ENCODE measurements around the gene LAMA2. TPM values are rescaled to one million over a fixed set of nuclear protein-coding genes. Genes with fewer than 3 reads are reported as not detected.

Gene LAMA2
- total RNA-seq, 1 donor from 2014 or later, result 18.0 TPM

DNA sequence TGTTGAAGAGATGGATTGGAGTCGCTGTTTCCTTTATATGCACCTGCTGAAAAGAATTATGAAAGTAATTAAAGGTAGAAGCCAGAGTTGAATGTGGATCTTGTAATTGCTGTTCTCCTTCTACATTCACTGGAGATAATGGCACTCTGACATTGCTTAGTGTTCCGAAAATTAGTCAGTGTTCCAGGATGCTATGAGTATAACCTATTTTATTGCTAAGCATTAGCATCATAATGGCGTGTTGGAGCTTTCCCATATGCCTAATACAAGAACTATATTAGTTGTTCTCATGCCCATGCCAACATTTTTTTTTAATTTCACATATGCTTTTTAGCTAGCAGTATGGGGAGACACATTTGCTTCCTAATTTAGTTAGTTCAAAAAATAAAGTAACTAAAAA lies 590.6 kb downstream of the LAMA2 start:
- Mint-ChIP-seq H3K4me1 (ENCODE audit: unreplicated experiment) (no peaks in the 10 kb centered on the region), H3K27me3 (ENCODE audit: unreplicated experiment) (no peaks in the 10 kb centered on the region), H3K36me3 (ENCODE audit: unreplicated experiment) (no peaks in the 10 kb centered on the region), H3K9me3 (ENCODE audit: unreplicated experiment) (no peaks in the 10 kb centered on the region), H3K27ac (ENCODE audit: unreplicated experiment) (no peak overlapping the region), H3K4me3 (ENCODE audit: unreplicated experiment) (no peak overlapping the region)
- TF ChIP-seq, protein P1, sequence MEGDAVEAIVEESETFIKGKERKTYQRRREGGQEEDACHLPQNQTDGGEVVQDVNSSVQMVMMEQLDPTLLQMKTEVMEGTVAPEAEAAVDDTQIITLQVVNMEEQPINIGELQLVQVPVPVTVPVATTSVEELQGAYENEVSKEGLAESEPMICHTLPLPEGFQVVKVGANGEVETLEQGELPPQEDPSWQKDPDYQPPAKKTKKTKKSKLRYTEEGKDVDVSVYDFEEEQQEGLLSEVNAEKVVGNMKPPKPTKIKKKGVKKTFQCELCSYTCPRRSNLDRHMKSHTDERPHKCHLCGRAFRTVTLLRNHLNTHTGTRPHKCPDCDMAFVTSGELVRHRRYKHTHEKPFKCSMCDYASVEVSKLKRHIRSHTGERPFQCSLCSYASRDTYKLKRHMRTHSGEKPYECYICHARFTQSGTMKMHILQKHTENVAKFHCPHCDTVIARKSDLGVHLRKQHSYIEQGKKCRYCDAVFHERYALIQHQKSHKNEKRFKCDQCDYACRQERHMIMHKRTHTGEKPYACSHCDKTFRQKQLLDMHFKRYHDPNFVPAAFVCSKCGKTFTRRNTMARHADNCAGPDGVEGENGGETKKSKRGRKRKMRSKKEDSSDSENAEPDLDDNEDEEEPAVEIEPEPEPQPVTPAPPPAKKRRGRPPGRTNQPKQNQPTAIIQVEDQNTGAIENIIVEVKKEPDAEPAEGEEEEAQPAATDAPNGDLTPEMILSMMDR (IDR thresholded peaks at IDR 0.05), result no peak
- DNase-seq (ENCODE audit: extremely low spot score, unreplicated experiment), result no peak

DNA sequence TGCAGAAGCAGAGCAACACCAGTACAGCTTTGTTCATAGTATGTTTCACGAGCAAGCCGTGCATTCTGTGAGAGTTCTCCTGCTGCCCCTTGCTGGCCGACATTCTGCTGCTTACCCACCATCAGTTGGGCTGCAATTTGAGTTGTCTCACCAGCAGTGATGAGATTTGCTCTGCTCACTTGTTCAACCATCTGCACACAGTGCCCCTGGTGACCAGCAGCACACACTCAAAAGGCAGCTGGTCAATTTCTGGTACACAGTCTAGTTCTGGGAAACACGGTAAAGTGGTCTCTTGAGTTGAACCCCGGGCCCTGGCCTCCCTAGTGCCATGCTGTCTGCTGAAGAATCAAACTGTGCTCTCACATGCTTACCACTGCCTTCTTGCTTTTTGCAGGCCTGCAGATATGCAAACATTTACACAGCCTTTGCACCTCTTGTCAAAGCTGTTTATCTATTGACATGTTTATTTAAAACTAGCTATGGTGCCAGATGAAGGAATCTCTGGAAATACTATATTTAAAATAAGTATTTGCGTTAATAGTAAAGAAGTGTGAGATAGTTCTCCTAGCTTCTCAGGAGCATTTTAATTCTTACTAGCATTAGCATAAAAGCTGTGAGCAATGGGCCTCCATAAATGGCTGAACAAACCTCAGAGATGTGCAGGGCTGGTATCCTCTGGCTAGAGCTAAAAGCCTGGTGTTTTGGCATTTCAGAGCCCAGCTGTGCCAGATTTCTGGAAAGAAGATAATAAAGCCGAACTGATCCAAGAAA lies 592.7 kb downstream of the LAMA2 start:
- Mint-ChIP-seq H3K4me3 (ENCODE audit: unreplicated experiment) (no peak overlapping the region), H3K4me1 (ENCODE audit: unreplicated experiment) (no peaks in the 10 kb centered on the region), H3K27ac (ENCODE audit: unreplicated experiment) (no peak overlapping the region), H3K27me3 (ENCODE audit: unreplicated experiment) (no peaks in the 10 kb centered on the region), H3K9me3 (ENCODE audit: unreplicated experiment) (no peaks in the 10 kb centered on the region), H3K36me3 (ENCODE audit: unreplicated experiment) (no peaks in the 10 kb centered on the region)
- no peak for DNase-seq (ENCODE audit: extremely low spot score, unreplicated experiment)
- TF ChIP-seq, protein P1 (IDR thresholded peaks at IDR 0.05), result no peak

DNA sequence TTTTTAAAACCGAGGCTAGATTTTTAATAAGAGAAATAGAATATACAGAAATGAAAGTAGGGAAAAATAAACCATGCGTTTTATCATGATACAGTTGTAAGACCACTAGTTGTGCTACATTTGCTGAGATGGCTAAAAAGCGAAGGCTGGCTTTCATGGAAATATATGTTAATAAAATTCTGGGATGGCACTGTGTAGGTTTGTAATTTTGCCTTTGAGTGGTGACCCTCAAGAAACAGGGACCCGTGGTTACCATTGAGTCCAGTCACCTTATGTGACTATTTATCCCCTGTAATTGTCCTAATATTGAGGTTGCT lies 593.3 kb downstream of the LAMA2 start:
- no peak for DNase-seq (ENCODE audit: extremely low spot score, unreplicated experiment)
- Mint-ChIP-seq H3K36me3 (ENCODE audit: unreplicated experiment) (no peaks in the 10 kb centered on the region), H3K27ac (ENCODE audit: unreplicated experiment) (no peak overlapping the region), H3K27me3 (ENCODE audit: unreplicated experiment) (no peaks in the 10 kb centered on the region), H3K9me3 (ENCODE audit: unreplicated experiment) (no peaks in the 10 kb centered on the region), H3K4me3 (ENCODE audit: unreplicated experiment) (no peak overlapping the region), H3K4me1 (ENCODE audit: unreplicated experiment) (no peaks in the 10 kb centered on the region)
- TF ChIP-seq, protein P1 (IDR thresholded peaks at IDR 0.05), result no peak

DNA sequence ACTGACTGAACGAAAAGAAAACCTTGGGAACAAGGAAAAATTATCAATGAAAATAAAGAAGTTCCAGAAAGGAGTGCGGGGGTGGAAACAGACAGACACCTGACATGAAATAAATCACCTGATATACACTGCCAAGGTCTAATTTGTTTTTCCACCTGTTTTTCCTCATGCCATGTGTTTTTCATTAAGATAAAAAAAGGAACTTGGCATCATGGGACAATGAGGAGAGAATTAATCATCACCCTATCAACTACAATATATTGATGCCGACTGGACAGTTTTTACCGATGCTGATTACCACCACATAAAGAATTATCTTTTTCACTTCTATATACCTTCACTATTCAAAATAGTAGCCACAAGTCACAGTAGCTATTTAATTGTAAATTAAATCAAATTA lies 593.9 kb downstream of the LAMA2 start:
- Mint-ChIP-seq H3K36me3 (ENCODE audit: unreplicated experiment) (no peaks in the 10 kb centered on the region), H3K9me3 (ENCODE audit: unreplicated experiment) (no peaks in the 10 kb centered on the region), H3K27ac (ENCODE audit: unreplicated experiment) (no peak overlapping the region), H3K4me3 (ENCODE audit: unreplicated experiment) (no peak overlapping the region), H3K4me1 (ENCODE audit: unreplicated experiment) (no peaks in the 10 kb centered on the region), H3K27me3 (ENCODE audit: unreplicated experiment) (no peaks in the 10 kb centered on the region)
- TF ChIP-seq, protein P1 (IDR thresholded peaks at IDR 0.05), result no peak
- no peak for DNase-seq (ENCODE audit: extremely low spot score, unreplicated experiment)

DNA sequence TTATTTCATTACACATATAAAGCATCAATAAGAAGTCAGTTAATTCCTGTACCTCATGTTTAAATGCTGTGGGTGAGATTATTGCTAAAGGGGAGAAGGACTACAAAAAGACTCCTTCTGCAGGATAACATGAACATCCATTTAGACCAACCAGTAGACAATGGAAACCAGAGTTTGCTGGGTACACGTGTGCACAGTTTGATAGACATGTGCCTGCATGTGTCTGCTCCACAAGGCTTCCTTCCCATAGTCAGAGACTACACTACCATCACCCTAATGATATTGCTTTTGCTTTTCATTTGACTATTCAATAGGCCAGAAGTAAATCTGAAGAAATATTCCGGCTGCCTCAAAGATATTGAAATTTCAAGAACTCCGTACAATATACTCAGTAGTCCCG lies 595.4 kb downstream of the LAMA2 start:
- TF ChIP-seq, protein P1 (IDR thresholded peaks at IDR 0.05), result no peak
- H3K36me3 Mint-ChIP-seq (ENCODE audit: unreplicated experiment), result no peaks in the 10 kb centered on the region

More for the DNA sequence above, 595.4 kb downstream of the LAMA2 start:
- Mint-ChIP-seq H3K4me1 (ENCODE audit: unreplicated experiment) (no peaks in the 10 kb centered on the region), H3K27ac (ENCODE audit: unreplicated experiment) (no peak overlapping the region), H3K27me3 (ENCODE audit: unreplicated experiment) (no peaks in the 10 kb centered on the region), H3K4me3 (ENCODE audit: unreplicated experiment) (no peak overlapping the region), H3K9me3 (ENCODE audit: unreplicated experiment) (no peaks in the 10 kb centered on the region)
- DNase-seq (ENCODE audit: extremely low spot score, unreplicated experiment), result no peak

All from osteocyte (in vitro differentiated cells).